Measurements from ENCODE around the gene TSPAN2.

TSPAN2 gene

GRCh38 chr1:115074839-115075534 lies 14.3 kb downstream of the TSPAN2 start:
- DNase-seq (ENCODE audit: low spot score): no peak

GRCh38 chr1:115073298-115074087 lies 15.8 kb downstream of the TSPAN2 start:
- no peak for DNase-seq (ENCODE audit: low spot score)

- DNase-seq (ENCODE audit: low spot score): no peak
Measured at GRCh38 chr1:115071012-115071664, 18.2 kb downstream of the TSPAN2 start.

- DNase-seq (ENCODE audit: low spot score): no peak
Measured at GRCh38 chr1:115069659-115070308, 19.5 kb downstream of the TSPAN2 start.

GRCh38 chr1:115068826-115069585 lies 20.3 kb downstream of the TSPAN2 start:
- no peak for DNase-seq (ENCODE audit: low spot score)

- DNase-seq (ENCODE audit: low spot score): no peak
Measured at GRCh38 chr1:115067161-115067859, 22.0 kb downstream of the TSPAN2 start.

- no peak for DNase-seq (ENCODE audit: low spot score)
Measured at GRCh38 chr1:115065021-115065420, 24.3 kb downstream of the TSPAN2 start.

GRCh38 chr1:115064461-115064860 lies 24.8 kb downstream of the TSPAN2 start:
- no peak for DNase-seq (ENCODE audit: low spot score)

- no peak for DNase-seq (ENCODE audit: low spot score)
Measured at GRCh38 chr1:115063228-115063901, 25.9 kb downstream of the TSPAN2 start.

GRCh38 chr1:115062542-115063004 lies 26.7 kb downstream of the TSPAN2 start:
- DNase-seq (ENCODE audit: low spot score): no peak

GRCh38 chr1:115060501-115060900 lies 28.8 kb downstream of the TSPAN2 start:
- no peak for DNase-seq (ENCODE audit: low spot score)

GRCh38 chr1:115059316-115059715 lies 30.0 kb downstream of the TSPAN2 start:
- DNase-seq (ENCODE audit: low spot score): no peak

- no peak for DNase-seq (ENCODE audit: low spot score)
Measured at GRCh38 chr1:115057661-115058254, 31.5 kb downstream of the TSPAN2 start.

GRCh38 chr1:115056395-115056798 lies 32.9 kb downstream of the TSPAN2 start:
- no peak for DNase-seq (ENCODE audit: low spot score)

- peak; percentile 64 for DNase-seq (ENCODE audit: low spot score)
Measured at GRCh38 chr1:115052454-115053083, 36.7 kb downstream of the TSPAN2 start.

GRCh38 chr1:115051850-115052249 lies 37.5 kb downstream of the TSPAN2 start:
- no peak for DNase-seq (ENCODE audit: low spot score)

GRCh38 chr1:115046751-115047150 lies 42.6 kb downstream of the TSPAN2 start:
- no peak for DNase-seq (ENCODE audit: low spot score)

- peak; percentile 57 for DNase-seq (ENCODE audit: low spot score)
Measured at GRCh38 chr1:115041654-115042053, 47.6 kb downstream of the TSPAN2 start.

- DNase-seq (ENCODE audit: low spot score): no peak
Measured at GRCh38 chr1:115040501-115040900, 48.8 kb downstream of the TSPAN2 start.

Data from RKO (cell line).